TTC549 (cell line): ENCODE results near the gene CCDC97.

ENCODE experiments used
- FAIRE-seq: peaks from 2 replicates; lab custom pipeline; 2012; peaks lifted over from hg19 to GRCh38; lab: Jason Lieb, UNC

The CCDC97 gene

GRCh38 chr19:41320185-41320518 is 10.2 kb downstream of the CCDC97 start:
- no peak for FAIRE-seq

- FAIRE-seq: no peak
Observed at GRCh38 chr19:41320568-41320967, 10.6 kb downstream of the CCDC97 start.

GRCh38 chr19:41321204-41321599 is 11.2 kb downstream of the CCDC97 start:
- FAIRE-seq: no peak

- FAIRE-seq: no peak
Observed at GRCh38 chr19:41321600-41322270, 11.8 kb downstream of the CCDC97 start.

GRCh38 chr19:41322451-41322850 is 12.5 kb downstream of the CCDC97 start:
- no peak for FAIRE-seq

- no peak for FAIRE-seq
Observed at GRCh38 chr19:41323023-41323422, 13.1 kb downstream of the CCDC97 start.

GRCh38 chr19:41323430-41324125 is 13.6 kb downstream of the CCDC97 start:
- FAIRE-seq: no peak

GRCh38 chr19:41324231-41324702 is 14.3 kb downstream of the CCDC97 start:
- no peak for FAIRE-seq

- no peak for FAIRE-seq
Observed at GRCh38 chr19:41324921-41325639, 15.1 kb downstream of the CCDC97 start.

- FAIRE-seq: no peak
Observed at GRCh38 chr19:41325640-41325946, 15.6 kb downstream of the CCDC97 start.

- no peak for FAIRE-seq
Observed at GRCh38 chr19:41325947-41326706, 16.2 kb downstream of the CCDC97 start.

- no peak for FAIRE-seq
Observed at GRCh38 chr19:41327076-41327575, 17.2 kb downstream of the CCDC97 start.

- no peak for FAIRE-seq
Observed at GRCh38 chr19:41327576-41328156, 17.7 kb downstream of the CCDC97 start.

- FAIRE-seq: no peak
Observed at GRCh38 chr19:41328157-41328841, 18.3 kb downstream of the CCDC97 start.

GRCh38 chr19:41328842-41329225 is 18.9 kb downstream of the CCDC97 start:
- no peak for FAIRE-seq

- FAIRE-seq: no peak
Observed at GRCh38 chr19:41330481-41330880, 20.5 kb downstream of the CCDC97 start.

GRCh38 chr19:41330946-41331678 is 21.1 kb downstream of the CCDC97 start:
- no peak for FAIRE-seq

- no peak for FAIRE-seq
Observed at GRCh38 chr19:41332000-41332399, 22.0 kb downstream of the CCDC97 start.

GRCh38 chr19:41332468-41332867 is 22.5 kb downstream of the CCDC97 start:
- FAIRE-seq: no peak

GRCh38 chr19:41334793-41335192 is 24.8 kb downstream of the CCDC97 start:
- no peak for FAIRE-seq

- no peak for FAIRE-seq
Observed at GRCh38 chr19:41335467-41335866, 25.5 kb downstream of the CCDC97 start.
